CD14-positive monocyte (primary cell): ENCODE measurements around the gene CILP2. TPM values are rescaled to one million over a fixed set of nuclear protein-coding genes. Genes with fewer than 3 reads are reported as not detected.
A peak's percentile ranks its signal among the peaks of the same experiment; 100 is the strongest.

Source experiments
- DNase-seq, 3 donors: peaks; one replicate each; pipeline ENCODE4 v3.0.0-alpha.2; 2011 to 2022
- H2AFZ ChIP-seq: 2 replicates; pipeline ENCODE4 v1.6.0; 2012; ENCODE audit warnings: mild to moderate bottlenecking, low read depth, low read length, inconsistent platforms; ENCODE audit not compliant: insufficient read depth, poor library complexity, severe bottlenecking
- H3K27ac ChIP-seq, 2 donors: 1 replicate in 1 of 2; 2 replicates in 1 of 2; pipeline ENCODE4 v1.5.1; 2012 to 2013; ENCODE audit warnings: low read length in 2 of 2, control low read depth in 1 of 2, inconsistent platforms in 1 of 2, low read depth in 1 of 2, mild to moderate bottlenecking in 1 of 2
- H3K27me3 ChIP-seq, 2 donors: one replicate each; pipeline versions ENCODE4 v1.6.0 to v1.6.1; 2011 to 2013; ENCODE audit warnings: low read length in 2 of 2; ENCODE audit not compliant: control insufficient read depth in 2 of 2, insufficient read depth in 2 of 2
- H3K36me3 ChIP-seq, 2 donors: replicated peaks in 1 of 2; 1 replicate in 1 of 2; 2 replicates in 1 of 2; pipeline versions ENCODE4 v1.5.1 to v1.6.1; 2012 to 2013; ENCODE audit warnings: low read length in 2 of 2, control low read depth in 1 of 2, inconsistent platforms in 1 of 2, mild to moderate bottlenecking in 1 of 2; ENCODE audit not compliant: insufficient read depth in 2 of 2, control insufficient read depth in 1 of 2
- H3K4me1 ChIP-seq, 2 donors: 1 replicate in 1 of 2; 2 replicates in 1 of 2; pipeline versions ENCODE4 v1.5.1 to v1.6.1; 2012 to 2013; ENCODE audit warnings: low read length in 2 of 2, control low read depth in 1 of 2, inconsistent platforms in 1 of 2, mild to moderate bottlenecking in 1 of 2, moderate library complexity in 1 of 2; ENCODE audit not compliant: insufficient read depth in 2 of 2, control insufficient read depth in 1 of 2
- H3K4me2 ChIP-seq: replicated peaks from 2 replicates; pipeline ENCODE3; 2012; ENCODE audit warnings: low read length, moderate library complexity, mild to moderate bottlenecking; ENCODE audit not compliant: poor library complexity, severe bottlenecking; ENCODE audit errors: extremely low read depth
- H3K4me3 ChIP-seq, 3 experiments: fragments of 200-600 bp in 1 of 3; sonication (generic) in 1 of 3; replicated peaks in 1 of 3; 1 replicate in 2 of 3; 2 replicates in 1 of 3; pipeline ENCODE4 v1.5.1; 2011 to 2013; ENCODE audit warnings: low read length in 3 of 3, mild to moderate bottlenecking in 3 of 3, control low read depth in 2 of 3, low read depth in 2 of 3, inconsistent platforms in 1 of 3, moderate library complexity in 1 of 3
- H3K79me2 ChIP-seq: 2 replicates; pipeline ENCODE4 v1.6.0; 2012; ENCODE audit warnings: mild to moderate bottlenecking, control low read depth, inconsistent platforms, low read length, moderate library complexity; ENCODE audit not compliant: insufficient read depth
- H3K9ac ChIP-seq: 2 replicates; pipeline ENCODE4 v1.6.0; 2017; ENCODE audit warnings: low read length, mild to moderate bottlenecking; ENCODE audit not compliant: insufficient read depth, poor library complexity, severe bottlenecking
- H3K9me3 ChIP-seq, 2 donors: replicated peaks in 1 of 2; 1 replicate in 1 of 2; 2 replicates in 1 of 2; pipeline versions ENCODE4 v1.5.1 to v1.6.1; 2012 to 2013; ENCODE audit warnings: low read length in 2 of 2, control low read depth in 1 of 2; ENCODE audit not compliant: control insufficient read depth in 1 of 2, insufficient read depth in 1 of 2
- H4K20me1 ChIP-seq: 2 replicates; pipeline ENCODE4 v1.6.0; 2012; ENCODE audit warnings: mild to moderate bottlenecking, low read length, control low read depth, moderate library complexity; ENCODE audit not compliant: insufficient read depth
- H3K27ac Mint-ChIP-seq, 7 donors: one replicate each; pipeline ENCODE4 v1.8.0; 2020; ENCODE audit warnings: mild to moderate bottlenecking in 7 of 7, mixed read lengths in 7 of 7, moderate library complexity in 6 of 7, inconsistent platforms in 2 of 7
- H3K27me3 Mint-ChIP-seq, 3 donors: one replicate each; pipeline ENCODE4 v1.8.0; 2021 to 2022; ENCODE audit warnings: low read depth in 3 of 3, mild to moderate bottlenecking in 3 of 3, mixed read lengths in 3 of 3, moderate library complexity in 3 of 3, inconsistent platforms in 1 of 3
- H3K36me3 Mint-ChIP-seq, 2 donors: one replicate each; pipeline ENCODE4 v1.8.0; 2020; ENCODE audit warnings: mixed read lengths in 2 of 2, inconsistent platforms in 1 of 2, mild to moderate bottlenecking in 1 of 2
- H3K4me1 Mint-ChIP-seq: one replicate; pipeline ENCODE4 v1.8.0; 2020; ENCODE audit warnings: mild to moderate bottlenecking, mixed read lengths
- H3K4me3 Mint-ChIP-seq, 2 donors: one replicate each; pipeline ENCODE4 v1.8.0; 2020; ENCODE audit warnings: mild to moderate bottlenecking in 2 of 2, mixed read lengths in 2 of 2, moderate library complexity in 1 of 2
- H3K9me3 Mint-ChIP-seq, 7 donors: one replicate each; pipeline ENCODE4 v1.8.0; 2020 to 2022; ENCODE audit warnings: mixed read lengths in 7 of 7, mild to moderate bottlenecking in 6 of 7, moderate library complexity in 6 of 7, inconsistent platforms in 2 of 7
- CTCF ChIP-seq: fragments of 200-600 bp; IDR thresholded peaks from one replicate; pipeline ENCODE4 v1.8.0; 2022; ENCODE audit warnings: antibody characterized with exemption, mild to moderate bottlenecking
- WGBS: methylation state at CpG from one replicate; pipeline ENCODE4 v1.1.5; 2013; ENCODE audit warnings: missing lambda C conversion rate; ENCODE audit not compliant: insufficient coverage; 5-methylcytosine and 5-hydroxymethylcytosine counted together
- intact Hi-C, 2 donors: fragments of 100-400 bp; cut with micrococcal nuclease; formaldehyde crosslinking; loops; one replicate each; pipeline versions ENCODE4 v1.15.0 to v1.15.1; 2023
- polyA plus RNA-seq, 3 donors: library from polyadenylated mRNA; depleted of rRNA in 1 of 3; unstranded in 2 of 3; stranded (reverse) in 1 of 3; fragments of 300-500 nt in 2 of 3; fragments of >200 nt in 1 of 3; fragmentation: Illumina TruSeq in 2 of 3; gene quantifications; 1 replicate in 2 of 3; 2 replicates in 1 of 3; pipeline ENCODE4 v1.2.3, GENCODE V29; 2012 to 2021

The CILP2 gene
- polyA plus RNA-seq, 3 donors = 0.04 TPM; not detected in 2

GRCh38 chr19:19537075-19538048 lies 703 bp upstream of the CILP2 start:
- Histone ChIP-seq H3K9me3 (peaks cover 9 to 16% of the 10 kb centered on the region in 2 donors), H3K4me1 (peaks cover 27 to 30% of the 10 kb centered on the region in 2 donors), H3K4me3 (no peak overlapping the region), H4K20me1 (no peaks in the 10 kb centered on the region), H3K27me3 (peaks cover 8 to 43% of the 10 kb centered on the region in 2 donors), H3K27ac (no peak overlapping the region), H3K9ac (no peak overlapping the region), H3K79me2 (no peaks in the 10 kb centered on the region), H2AFZ (no peak overlapping the region), H3K36me3 (no peaks in the 10 kb centered on the region), H3K4me2 (no peak overlapping the region)
- no peak for DNase-seq
- 45% methylated on average over 45 of the region's 59 CpGs for WGBS
- Mint-ChIP-seq H3K27me3 (peaks cover 37 to 58% (median 55%) of the 10 kb centered on the region in 3 donors), H3K36me3 (peaks cover 0 to 2% of the 10 kb centered on the region in 2 donors), H3K4me1 (peaks cover 28% of the 10 kb centered on the region), H3K9me3 (peaks cover 0 to 29% (median 21%) of the 10 kb centered on the region in 7 donors), H3K4me3 (peak overlapping the region in 1 of 2 donors; percentile 82), H3K27ac (peak overlapping the region in 1 of 7 donors; percentile 69)
- intact Hi-C loops = loop anchor here in 1 of 2 donors (10.0 kb wide), 1 partner anchor 237 kb away; no protein-coding TSS in a partner anchor
- TF ChIP-seq CTCF = no peak

- intact Hi-C loops = loop anchor here in 1 of 2 donors (10.0 kb wide), 1 partner anchor 236 kb away; no protein-coding TSS in a partner anchor
- no peak for TF ChIP-seq CTCF
- peaks cover 37% of the 10 kb centered on the region for H3K4me1 Mint-ChIP-seq
- no peaks in the 10 kb centered on the region for H4K20me1 ChIP-seq
- H3K4me3 ChIP-seq = no peak overlapping the region
- peak overlapping the region in 1 of 2 donors; percentile 80 for H3K4me3 Mint-ChIP-seq
- no peak overlapping the region for H3K4me2 ChIP-seq
- H3K36me3 Mint-ChIP-seq = peaks cover 0 to 2% of the 10 kb centered on the region in 2 donors
- H3K36me3 ChIP-seq = no peaks in the 10 kb centered on the region
- peaks cover 33 to 40% of the 10 kb centered on the region in 2 donors for H3K4me1 ChIP-seq
- no peak overlapping the region for H3K27ac ChIP-seq
- peaks cover 0 to 32% (median 21%) of the 10 kb centered on the region in 7 donors for H3K9me3 Mint-ChIP-seq
- no peak overlapping the region for H3K27ac Mint-ChIP-seq
- H3K27me3 ChIP-seq = peaks cover 8 to 43% of the 10 kb centered on the region in 2 donors
- peaks cover 37 to 59% (median 53%) of the 10 kb centered on the region in 3 donors for H3K27me3 Mint-ChIP-seq
- WGBS = 45% methylated on average over 6 of the region's 7 CpGs
- H3K9ac ChIP-seq = no peak overlapping the region
- H3K79me2 ChIP-seq = no peaks in the 10 kb centered on the region
- DNase-seq = no peak
- H3K9me3 ChIP-seq = peaks cover 9 to 16% of the 10 kb centered on the region in 2 donors
- H2AFZ ChIP-seq = no peak overlapping the region
Measured at GRCh38 chr19:19538785-19539166, 711 bp downstream of the CILP2 start.
